ENCODE measurements around the gene CEMIP2. TPM values are rescaled to one million over a fixed set of nuclear protein-coding genes. Genes with fewer than 3 reads are reported as not detected.
A peak's percentile ranks its signal among the peaks of the same experiment; 100 is the strongest.

The CEMIP2 gene
- total and polyA plus RNA-seq, 10 of the 15 experiments (the other 5 are each of a cell fraction or from before 2014, with no cell fraction given) = 0.50 to 19.2 (median 1.2) TPM

DNA sequence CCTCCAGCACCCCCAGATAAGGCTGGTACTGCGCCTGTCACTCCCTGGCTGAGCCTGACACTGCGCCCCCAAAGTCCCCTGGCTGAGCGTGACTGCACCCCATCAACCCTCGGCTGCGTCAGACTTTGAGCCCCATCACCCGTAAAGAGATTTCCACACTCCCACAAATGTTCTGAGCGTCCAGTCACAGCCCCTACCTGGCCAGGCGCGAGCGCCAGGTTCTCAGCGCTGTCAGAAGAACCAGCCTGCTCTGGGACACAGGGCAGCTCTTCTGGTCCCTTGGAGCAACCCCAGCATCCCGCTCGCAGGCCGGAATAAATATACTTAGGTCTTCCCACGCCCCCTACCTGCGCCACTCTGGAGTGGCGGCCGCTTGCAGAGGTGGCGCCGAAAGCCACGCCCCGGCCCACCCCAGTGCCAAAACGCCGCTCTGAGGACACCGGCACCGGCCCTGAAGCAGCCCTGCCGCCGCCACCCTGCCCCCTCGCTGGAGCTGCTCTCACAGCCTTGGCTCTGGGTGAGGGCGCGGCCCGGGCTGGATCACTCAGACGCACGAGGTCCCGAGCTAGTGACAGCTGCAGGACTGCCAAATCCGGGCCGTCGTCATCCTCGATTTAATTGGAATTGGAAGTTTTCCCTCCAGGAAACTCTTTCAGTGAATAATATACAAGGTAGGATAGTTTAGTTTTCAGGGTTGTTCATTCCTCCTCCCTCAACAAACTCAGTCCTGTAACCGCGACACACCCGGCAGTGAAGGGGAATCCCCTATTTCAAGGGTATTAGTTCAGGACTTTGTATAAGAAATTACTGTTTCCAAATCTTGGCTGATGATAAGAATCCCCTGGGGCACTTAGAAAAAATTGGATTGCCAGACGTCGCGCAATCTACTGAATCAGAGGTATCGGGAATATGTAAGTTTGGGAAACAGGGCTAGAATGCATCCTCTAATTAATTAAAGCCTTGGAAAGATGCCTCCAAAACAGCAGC, 1.2 kb upstream of the CEMIP2 start (continued):
- TF ChIP-seq ETV6 (conservative IDR thresholded peaks at IDR 0.05 in 1 of 2, IDR thresholded peaks at IDR 0.05 in 1 of 2; ENCODE audit: borderline replicate concordance in 1 of 2, low read depth in 1 of 2) (no peak), PKNOX1 (IDR thresholded peaks at IDR 0.05) (peak; percentile 41; the same call in 1 of the 2 replicates), STAT3 (IDR thresholded peaks at IDR 0.05; ENCODE audit: low read depth, low read length) (no peak), TCF12 (IDR thresholded peaks at IDR 0.05; ENCODE audit: low read depth, low read length) (0 out of 2 replicates have a peak, but pooled peaks have one; percentile 19), MTA3 (IDR thresholded peaks at IDR 0.05; ENCODE audit: borderline replicate concordance, low read length) (no peak)
- TF ChIP-seq, protein P1, sequence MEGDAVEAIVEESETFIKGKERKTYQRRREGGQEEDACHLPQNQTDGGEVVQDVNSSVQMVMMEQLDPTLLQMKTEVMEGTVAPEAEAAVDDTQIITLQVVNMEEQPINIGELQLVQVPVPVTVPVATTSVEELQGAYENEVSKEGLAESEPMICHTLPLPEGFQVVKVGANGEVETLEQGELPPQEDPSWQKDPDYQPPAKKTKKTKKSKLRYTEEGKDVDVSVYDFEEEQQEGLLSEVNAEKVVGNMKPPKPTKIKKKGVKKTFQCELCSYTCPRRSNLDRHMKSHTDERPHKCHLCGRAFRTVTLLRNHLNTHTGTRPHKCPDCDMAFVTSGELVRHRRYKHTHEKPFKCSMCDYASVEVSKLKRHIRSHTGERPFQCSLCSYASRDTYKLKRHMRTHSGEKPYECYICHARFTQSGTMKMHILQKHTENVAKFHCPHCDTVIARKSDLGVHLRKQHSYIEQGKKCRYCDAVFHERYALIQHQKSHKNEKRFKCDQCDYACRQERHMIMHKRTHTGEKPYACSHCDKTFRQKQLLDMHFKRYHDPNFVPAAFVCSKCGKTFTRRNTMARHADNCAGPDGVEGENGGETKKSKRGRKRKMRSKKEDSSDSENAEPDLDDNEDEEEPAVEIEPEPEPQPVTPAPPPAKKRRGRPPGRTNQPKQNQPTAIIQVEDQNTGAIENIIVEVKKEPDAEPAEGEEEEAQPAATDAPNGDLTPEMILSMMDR (IDR thresholded peaks at IDR 0.05 in 2 of 3, conservative IDR thresholded peaks at IDR 0.05 in 1 of 3; ENCODE audit: control insufficient read depth in 2 of 3, extremely low read depth in 1 of 3, insufficient read depth in 1 of 3, low read depth in 3 of 3, low read length in 3 of 3) = peak in 2 of 3 experiments; percentile 5 to 14; a peak in 2 of 6 replicates

Data from GM12878 (cell line).